Thyroid gland (tissue), 4 donors: ENCODE results near the gene DUS3L.

Experiments
- POLR2A ChIP-seq, 2 donors: fragments of 450-650 bp; IDR thresholded peaks; one replicate each; pipeline ENCODE4 v1.6.1; 2017; ENCODE audit warnings: antibody characterized with exemption in 2 of 2, mild to moderate bottlenecking in 2 of 2, moderate library complexity in 1 of 2
- TF ChIP-seq, protein P1 (sequence below), 6 experiments: fragments of 200-600 bp in 3 of 6; fragments of 450-650 bp in 3 of 6; sonication (generic) in 3 of 6; IDR thresholded peaks; one replicate each; pipeline ENCODE4 v1.5.1; 2016 to 2019; ENCODE audit warnings: antibody characterized with exemption in 6 of 6, mild to moderate bottlenecking in 2 of 6, inconsistent platforms in 1 of 6, moderate library complexity in 1 of 6

DNA sequence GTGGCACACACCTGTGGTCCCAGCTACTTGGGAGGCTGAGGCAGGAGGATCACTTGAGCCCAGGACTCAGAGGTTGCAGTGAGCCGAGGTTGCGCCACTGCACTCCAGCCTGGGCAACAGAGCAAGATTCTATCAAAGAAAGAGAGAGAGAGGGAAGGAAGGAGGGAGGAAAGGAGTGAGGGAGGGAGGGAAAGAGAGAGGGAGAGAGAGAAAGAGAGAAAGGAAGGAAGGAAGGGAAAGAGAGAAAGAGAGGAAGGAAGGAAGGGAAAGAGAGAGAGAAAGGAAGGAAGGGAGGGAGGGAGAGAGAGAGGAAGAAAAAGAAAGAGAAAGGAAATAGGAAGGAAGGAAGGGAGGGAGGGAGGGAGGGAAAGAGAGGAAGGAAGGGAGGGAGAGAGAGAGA, 26.3 kb upstream of the DUS3L start:
- TF ChIP-seq, protein P1, sequence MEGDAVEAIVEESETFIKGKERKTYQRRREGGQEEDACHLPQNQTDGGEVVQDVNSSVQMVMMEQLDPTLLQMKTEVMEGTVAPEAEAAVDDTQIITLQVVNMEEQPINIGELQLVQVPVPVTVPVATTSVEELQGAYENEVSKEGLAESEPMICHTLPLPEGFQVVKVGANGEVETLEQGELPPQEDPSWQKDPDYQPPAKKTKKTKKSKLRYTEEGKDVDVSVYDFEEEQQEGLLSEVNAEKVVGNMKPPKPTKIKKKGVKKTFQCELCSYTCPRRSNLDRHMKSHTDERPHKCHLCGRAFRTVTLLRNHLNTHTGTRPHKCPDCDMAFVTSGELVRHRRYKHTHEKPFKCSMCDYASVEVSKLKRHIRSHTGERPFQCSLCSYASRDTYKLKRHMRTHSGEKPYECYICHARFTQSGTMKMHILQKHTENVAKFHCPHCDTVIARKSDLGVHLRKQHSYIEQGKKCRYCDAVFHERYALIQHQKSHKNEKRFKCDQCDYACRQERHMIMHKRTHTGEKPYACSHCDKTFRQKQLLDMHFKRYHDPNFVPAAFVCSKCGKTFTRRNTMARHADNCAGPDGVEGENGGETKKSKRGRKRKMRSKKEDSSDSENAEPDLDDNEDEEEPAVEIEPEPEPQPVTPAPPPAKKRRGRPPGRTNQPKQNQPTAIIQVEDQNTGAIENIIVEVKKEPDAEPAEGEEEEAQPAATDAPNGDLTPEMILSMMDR (IDR thresholded peaks at IDR 0.05): no peak
- TF ChIP-seq POLR2A (IDR thresholded peaks at IDR 0.05): no peak
